A673 (cell line): Measurements from ENCODE around the gene SPRED3. TPM values are rescaled to one million over a fixed set of nuclear protein-coding genes. Genes with fewer than 3 reads are reported as not detected.

Experiments
- BruUV-seq: library from RNA; stranded (reverse); fragments of 400-500 nt; replicated peaks from 2 replicates; lab custom pipeline; 2021; lab: Mats Ljungman, UMichigan
- CTCF ChIA-PET: fragments of 300-600 bp; sonication (Branson Sonifier 250); formaldehyde crosslinking; loops from one replicate; lab custom pipeline; 2022; ENCODE audit warnings: antibody characterized with exemption; lab: Charles Lee
- POLR2A ChIA-PET: fragments of 300-600 bp; sonication (Branson Sonifier 250); formaldehyde crosslinking; loops from one replicate; lab custom pipeline; 2022; ENCODE audit warnings: antibody characterized with exemption; ENCODE audit not compliant: low non-redundant PET; lab: Charles Lee
- DNase-seq: peaks from one replicate; pipeline ENCODE4 v3.0.0-alpha.2; 2015; ENCODE audit warnings: low spot score
- H3K27ac ChIP-seq: fragments of 200-600 bp; sonication (generic); 2 replicates; pipeline ENCODE4 v1.5.1; 2016; ENCODE audit warnings: mixed run types, low read depth, mild to moderate bottlenecking, mixed read lengths, antibody characterized with exemption, low read length; ENCODE audit not compliant: poor library complexity, severe bottlenecking
- H3K27me3 ChIP-seq: fragments of 200-600 bp; sonication (generic); replicated peaks from 2 replicates; pipeline ENCODE4 v1.6.1; 2017; ENCODE audit warnings: mixed run types, low read depth, mild to moderate bottlenecking, mixed read lengths, antibody characterized with exemption, low read length; ENCODE audit not compliant: insufficient read depth, poor library complexity
- H3K36me3 ChIP-seq: fragments of 200-600 bp; sonication (generic); 2 replicates; pipeline ENCODE4 v1.6.1; 2016; ENCODE audit warnings: mixed run types, mild to moderate bottlenecking, mixed read lengths, antibody characterized with exemption, low read length; ENCODE audit not compliant: insufficient read depth, poor library complexity, severe bottlenecking
- H3K4me1 ChIP-seq: fragments of 200-600 bp; sonication (generic); 2 replicates; pipeline ENCODE4 v1.6.1; 2017; ENCODE audit warnings: mixed run types, mild to moderate bottlenecking, mixed read lengths, antibody characterized with exemption, low read length; ENCODE audit not compliant: insufficient read depth, poor library complexity, severe bottlenecking
- H3K4me3 ChIP-seq: fragments of 200-600 bp; sonication (generic); 2 replicates; pipeline ENCODE4 v1.5.1; 2016; ENCODE audit warnings: low read depth, mixed run types, mild to moderate bottlenecking, mixed read lengths, low read length; ENCODE audit not compliant: poor library complexity, severe bottlenecking
- H3K9me3 ChIP-seq: fragments of 200-600 bp; sonication (generic); 2 replicates; pipeline ENCODE4 v1.6.1; 2016; ENCODE audit warnings: mixed run types, low read depth, mild to moderate bottlenecking, mixed read lengths, antibody characterized with exemption, low read length; ENCODE audit not compliant: poor library complexity, severe bottlenecking
- CTCF ChIP-seq: fragments of 300-800, 200-600 bp; sonication (generic); conservative IDR thresholded peaks from 2 replicates; pipeline ENCODE4 v1.5.1; 2017; ENCODE audit warnings: low read depth, mild to moderate bottlenecking, antibody characterized with exemption, low read length, moderate library complexity, mixed read lengths
- EZH2 ChIP-seq: fragments of 200-600 bp; sonication (generic); IDR thresholded peaks from 2 replicates; pipeline ENCODE4 v1.6.1; 2017; ENCODE audit warnings: borderline replicate concordance, low read depth, mild to moderate bottlenecking, mixed read lengths, antibody characterized with exemption, low read length; ENCODE audit not compliant: poor library complexity, severe bottlenecking
- intact Hi-C: fragments of 100-400 bp; cut with micrococcal nuclease; formaldehyde crosslinking; loops from one replicate; pipeline ENCODE4 v1.10.0; 2022; ENCODE audit not compliant: unreplicated experiment
- total RNA-seq: library from RNA; stranded (reverse); gene quantifications from 2 replicates; pipeline ENCODE4 v1.2.3, GENCODE V29; 2021

Gene SPRED3
- total RNA-seq, 1 experiment from 2014 or later, result 6.2 TPM

GRCh38 chr19:38443458-38443999 is 55.0 kb downstream of the SPRED3 start:
- DNase-seq, result no peak
- H3K9me3 ChIP-seq, result no peaks in the 10 kb centered on the region
- H3K4me1 ChIP-seq, result no peaks in the 10 kb centered on the region
- no peak overlapping the region for H3K27ac ChIP-seq
- CTCF ChIA-PET, result no interaction called here
- intact Hi-C loops, result no loop called here
- TF ChIP-seq EZH2 (no peak), CTCF (no peak)
- no peak overlapping the region for H3K4me3 ChIP-seq
- H3K27me3 ChIP-seq, result no peaks in the 10 kb centered on the region
- POLR2A ChIA-PET, result no interaction called here
- BruUV-seq, result no TSS peak
- H3K36me3 ChIP-seq, result no peaks in the 10 kb centered on the region

DNA sequence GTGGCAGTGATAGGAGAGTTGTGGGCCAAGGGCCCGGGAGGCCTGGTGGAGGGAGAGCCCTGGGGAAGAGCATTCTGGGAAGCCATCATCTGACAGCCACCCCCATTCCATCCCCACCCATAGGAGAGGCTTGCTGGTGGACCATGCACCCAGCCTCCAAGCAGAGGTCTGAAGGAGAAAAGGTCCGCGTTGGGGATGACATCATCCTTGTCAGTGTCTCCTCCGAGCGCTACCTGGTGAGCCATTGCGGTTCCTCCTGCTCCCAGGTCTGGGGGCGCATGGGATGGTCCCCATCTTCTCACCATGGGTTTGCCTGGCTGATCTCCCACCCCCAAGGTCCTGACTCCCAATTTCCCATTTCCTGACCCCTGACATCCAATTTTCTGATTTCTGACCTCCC is 55.5 kb downstream of the SPRED3 start:
- ChIA-PET CTCF (no interaction called here), POLR2A (no interaction called here)
- no peaks in the 10 kb centered on the region for H3K4me1 ChIP-seq
- H3K4me3 ChIP-seq, result no peak overlapping the region
- no peak for TF ChIP-seq EZH2
- no peak for TF ChIP-seq CTCF
- H3K27me3 ChIP-seq, result no peaks in the 10 kb centered on the region
- intact Hi-C loops, result no loop called here
- H3K27ac ChIP-seq, result no peak overlapping the region
- no peak for DNase-seq
- no peaks in the 10 kb centered on the region for H3K36me3 ChIP-seq
- H3K9me3 ChIP-seq, result no peaks in the 10 kb centered on the region
- no TSS peak for BruUV-seq

DNA sequence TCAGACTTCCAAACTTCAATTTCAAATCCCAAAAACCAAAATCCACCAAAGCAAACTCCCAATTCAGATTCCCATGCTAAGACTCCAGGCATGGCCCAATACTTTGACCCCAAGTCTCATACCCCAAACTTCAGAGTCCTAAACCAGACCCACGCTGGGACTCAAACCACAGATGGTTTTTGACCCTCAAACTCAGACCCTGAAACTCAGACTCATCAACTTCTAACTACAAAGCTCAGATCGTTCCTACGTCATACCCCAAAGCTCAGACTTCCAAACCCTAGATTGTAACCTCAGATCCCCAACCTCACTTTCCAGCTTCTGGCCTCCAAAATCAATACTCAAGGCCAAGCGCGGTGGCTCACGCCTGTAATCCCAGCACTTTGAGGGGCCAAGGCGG is 56.9 kb downstream of the SPRED3 start:
- H3K4me3 ChIP-seq, result no peak overlapping the region
- intact Hi-C loops, result no loop called here
- ChIA-PET POLR2A (no interaction called here), CTCF (no interaction called here)
- no peaks in the 10 kb centered on the region for H3K9me3 ChIP-seq
- H3K36me3 ChIP-seq, result no peaks in the 10 kb centered on the region
- DNase-seq, result no peak
- BruUV-seq, result no TSS peak
- H3K4me1 ChIP-seq, result no peaks in the 10 kb centered on the region
- H3K27me3 ChIP-seq, result no peaks in the 10 kb centered on the region
- no peak for TF ChIP-seq EZH2
- no peak for TF ChIP-seq CTCF
- no peak overlapping the region for H3K27ac ChIP-seq
